NT2/D1 (cell line): ENCODE data around the gene VPS8.

Source experiments
- YY1 ChIP-seq: IDR thresholded peaks from 2 replicates; pipeline ENCODE4 v1.6.1; 2011; ENCODE audit not compliant: insufficient read length, insufficient read depth
- ZNF274 ChIP-seq: IDR thresholded peaks from 2 replicates; pipeline ENCODE4 v1.6.1; 2011; ENCODE audit warnings: mild to moderate bottlenecking, low read depth, low read length

- TF ChIP-seq ZNF274 (no peak), YY1 (no peak)
Measured at GRCh38 chr3:184814214-184814613, 2.2 kb downstream of the VPS8 start.
